Progenitor cell of endocrine pancreas (in vitro differentiated cells): ENCODE measurements around the gene GALNTL6. TPM values are rescaled to one million over a fixed set of nuclear protein-coding genes. Genes with fewer than 3 reads are reported as not detected.

ENCODE experiments used
- DNase-seq: peaks from one replicate; pipeline ENCODE4 v3.0.0; 2021; ENCODE audit warnings: low spot score; ENCODE audit not compliant: unreplicated experiment
- H3K27ac Mint-ChIP-seq: 2 replicates; pipeline ENCODE4 v1.8.0; 2021; ENCODE audit warnings: mild to moderate bottlenecking, moderate library complexity, mixed read lengths
- H3K27me3 Mint-ChIP-seq: 2 replicates; pipeline ENCODE4 v1.8.0; 2021; ENCODE audit warnings: mixed read lengths
- H3K36me3 Mint-ChIP-seq: 2 replicates; pipeline ENCODE4 v1.8.0; 2022; ENCODE audit warnings: mixed read lengths; ENCODE audit not compliant: insufficient read depth
- H3K4me1 Mint-ChIP-seq: 2 replicates; pipeline ENCODE4 v1.8.0; 2021; ENCODE audit warnings: low read depth, mixed read lengths
- H3K4me3 Mint-ChIP-seq: 2 replicates; pipeline ENCODE4 v1.8.0; 2021; ENCODE audit warnings: low read depth, mild to moderate bottlenecking, moderate library complexity, mixed read lengths
- H3K9me3 Mint-ChIP-seq: 2 replicates; pipeline ENCODE4 v1.8.0; 2021; ENCODE audit warnings: low read depth, mixed read lengths
- total RNA-seq: library from RNA; stranded (reverse); gene quantifications from 2 replicates; pipeline ENCODE4 v1.2.1, GENCODE V29; 2021
- TF ChIP-seq, protein P1 (sequence below): fragments of 200-600 bp; sonication (generic); IDR thresholded peaks from one replicate; pipeline ENCODE4 v1.5.0; 2021; ENCODE audit warnings: antibody characterized with exemption, mild to moderate bottlenecking; ENCODE audit not compliant: unreplicated experiment

The GALNTL6 gene
- total RNA-seq, 1 donor from 2014 or later = 0.14 TPM

DNA sequence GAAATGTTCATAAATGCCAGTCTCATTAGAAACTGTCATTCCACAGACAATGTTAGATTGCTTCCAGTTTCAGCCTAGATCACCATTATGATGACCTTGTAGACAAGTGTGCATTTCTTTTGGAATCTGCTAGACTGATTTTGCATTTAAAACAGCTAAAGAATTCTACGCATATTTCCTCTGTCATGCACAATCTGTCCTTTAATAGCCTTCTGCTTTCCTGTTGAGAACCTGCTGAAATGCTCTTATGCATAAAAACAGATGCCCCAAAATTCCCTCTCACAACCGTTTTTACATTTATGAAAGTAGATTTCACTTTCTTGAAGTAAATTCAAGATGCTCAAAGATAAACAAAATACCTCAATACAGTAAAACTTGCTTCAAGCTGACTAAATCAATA, 673.3 kb downstream of the GALNTL6 start:
- TF ChIP-seq, protein P1, sequence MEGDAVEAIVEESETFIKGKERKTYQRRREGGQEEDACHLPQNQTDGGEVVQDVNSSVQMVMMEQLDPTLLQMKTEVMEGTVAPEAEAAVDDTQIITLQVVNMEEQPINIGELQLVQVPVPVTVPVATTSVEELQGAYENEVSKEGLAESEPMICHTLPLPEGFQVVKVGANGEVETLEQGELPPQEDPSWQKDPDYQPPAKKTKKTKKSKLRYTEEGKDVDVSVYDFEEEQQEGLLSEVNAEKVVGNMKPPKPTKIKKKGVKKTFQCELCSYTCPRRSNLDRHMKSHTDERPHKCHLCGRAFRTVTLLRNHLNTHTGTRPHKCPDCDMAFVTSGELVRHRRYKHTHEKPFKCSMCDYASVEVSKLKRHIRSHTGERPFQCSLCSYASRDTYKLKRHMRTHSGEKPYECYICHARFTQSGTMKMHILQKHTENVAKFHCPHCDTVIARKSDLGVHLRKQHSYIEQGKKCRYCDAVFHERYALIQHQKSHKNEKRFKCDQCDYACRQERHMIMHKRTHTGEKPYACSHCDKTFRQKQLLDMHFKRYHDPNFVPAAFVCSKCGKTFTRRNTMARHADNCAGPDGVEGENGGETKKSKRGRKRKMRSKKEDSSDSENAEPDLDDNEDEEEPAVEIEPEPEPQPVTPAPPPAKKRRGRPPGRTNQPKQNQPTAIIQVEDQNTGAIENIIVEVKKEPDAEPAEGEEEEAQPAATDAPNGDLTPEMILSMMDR = no peak
- H3K36me3 Mint-ChIP-seq = no peaks in the 10 kb centered on the region
- H3K4me1 Mint-ChIP-seq = no peaks in the 10 kb centered on the region
- H3K4me3 Mint-ChIP-seq = no peak overlapping the region
- H3K27ac Mint-ChIP-seq = no peak overlapping the region
- H3K27me3 Mint-ChIP-seq = no peaks in the 10 kb centered on the region
- DNase-seq = no peak
- peaks cover 4% of the 10 kb centered on the region for H3K9me3 Mint-ChIP-seq

DNA sequence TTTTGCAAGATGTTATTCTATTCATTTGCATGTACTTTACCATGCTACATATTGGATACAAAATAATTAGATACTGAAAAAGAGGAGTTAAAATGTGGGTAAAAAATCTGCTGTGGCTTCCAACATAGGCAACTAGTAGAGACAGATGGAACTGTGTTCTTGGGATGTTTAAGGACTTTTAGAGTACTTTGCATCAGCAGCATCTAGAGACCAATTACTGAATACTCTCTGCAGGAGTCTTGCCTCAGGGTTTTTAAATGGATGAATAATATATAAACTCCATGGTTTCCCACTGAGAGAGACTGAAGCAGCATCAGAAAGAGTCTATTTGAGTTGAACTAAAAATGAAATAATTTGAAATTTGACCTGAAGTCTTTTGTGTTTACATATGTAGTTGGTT, 676.7 kb downstream of the GALNTL6 start:
- no peak overlapping the region for H3K27ac Mint-ChIP-seq
- H3K36me3 Mint-ChIP-seq = no peaks in the 10 kb centered on the region
- H3K9me3 Mint-ChIP-seq = no peaks in the 10 kb centered on the region
- no peak for DNase-seq
- peaks cover 3% of the 10 kb centered on the region for H3K4me1 Mint-ChIP-seq
- no peaks in the 10 kb centered on the region for H3K27me3 Mint-ChIP-seq
- no peak overlapping the region for H3K4me3 Mint-ChIP-seq
- TF ChIP-seq, protein P1 = no peak

DNA sequence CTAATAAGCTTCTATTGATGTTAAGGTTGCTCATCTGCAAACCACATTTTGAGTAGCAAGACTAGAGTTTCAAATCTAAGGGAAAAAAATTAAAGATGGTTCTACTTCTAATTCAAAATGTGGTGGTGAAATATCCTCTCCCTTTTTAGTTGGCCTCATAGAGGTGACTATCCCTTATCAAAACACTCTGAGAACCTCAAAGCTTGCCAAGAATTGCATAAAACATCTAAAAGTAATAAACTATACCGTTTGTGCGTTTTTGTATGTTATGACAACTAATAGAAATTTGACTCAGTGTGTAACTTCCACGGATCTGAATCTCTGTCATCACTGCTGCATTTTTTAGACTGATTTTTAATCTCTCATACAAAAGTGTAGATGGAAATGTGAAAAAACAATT, 682.6 kb downstream of the GALNTL6 start:
- no peaks in the 10 kb centered on the region for H3K9me3 Mint-ChIP-seq
- no peak overlapping the region for H3K27ac Mint-ChIP-seq
- no peak for DNase-seq
- no peaks in the 10 kb centered on the region for H3K36me3 Mint-ChIP-seq
- no peaks in the 10 kb centered on the region for H3K27me3 Mint-ChIP-seq
- TF ChIP-seq, protein P1 = no peak
- peaks cover 3% of the 10 kb centered on the region for H3K4me1 Mint-ChIP-seq
- H3K4me3 Mint-ChIP-seq = no peak overlapping the region

DNA sequence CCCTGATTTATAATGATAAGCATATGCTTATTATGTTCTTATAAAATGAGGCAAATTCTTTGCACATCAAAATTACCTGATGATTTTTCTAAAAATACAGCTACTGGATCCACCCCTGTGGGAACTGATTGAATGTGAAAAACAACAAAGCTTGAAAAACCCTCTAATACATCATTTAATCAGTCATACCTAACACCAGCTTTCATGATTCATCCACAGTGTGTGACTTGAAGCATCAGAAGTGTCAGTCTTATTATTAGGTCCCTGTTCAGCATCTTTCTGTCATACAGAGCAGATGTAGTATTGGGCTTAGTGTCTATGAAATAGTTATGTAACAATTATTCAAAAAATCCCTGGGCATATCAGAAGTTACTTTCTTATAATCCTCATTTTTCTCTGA, 684.1 kb downstream of the GALNTL6 start:
- Mint-ChIP-seq H3K36me3 (no peaks in the 10 kb centered on the region), H3K4me3 (no peak overlapping the region), H3K27me3 (no peaks in the 10 kb centered on the region), H3K27ac (no peak overlapping the region), H3K4me1 (peaks cover 3% of the 10 kb centered on the region), H3K9me3 (no peaks in the 10 kb centered on the region)
- TF ChIP-seq, protein P1 = no peak
- DNase-seq = no peak

DNA sequence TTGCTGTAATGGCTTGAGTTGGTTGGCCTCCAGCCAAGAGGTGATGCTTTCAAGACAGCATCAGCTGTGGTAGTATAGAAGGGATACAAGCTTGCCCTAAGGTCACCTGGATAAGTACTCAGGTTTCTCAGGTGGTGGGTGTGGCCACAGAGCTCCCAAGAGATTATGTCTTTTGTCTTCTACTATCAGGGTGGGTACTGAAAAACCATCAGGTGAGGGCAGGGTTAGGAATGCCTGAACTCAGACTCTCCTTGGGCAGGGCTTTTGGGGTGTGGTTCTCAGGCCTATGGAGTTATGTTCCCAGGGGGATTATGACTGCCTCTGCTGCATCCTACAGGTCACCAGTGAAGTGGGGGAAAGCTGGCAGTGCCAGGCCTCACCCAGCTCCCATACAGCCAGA, 700.8 kb downstream of the GALNTL6 start:
- TF ChIP-seq, protein P1 = no peak
- no peak for DNase-seq
- no peak overlapping the region for H3K4me3 Mint-ChIP-seq
- no peaks in the 10 kb centered on the region for H3K27me3 Mint-ChIP-seq
- H3K4me1 Mint-ChIP-seq = no peaks in the 10 kb centered on the region
- no peak overlapping the region for H3K27ac Mint-ChIP-seq
- no peaks in the 10 kb centered on the region for H3K36me3 Mint-ChIP-seq
- peaks cover 11% of the 10 kb centered on the region for H3K9me3 Mint-ChIP-seq

DNA sequence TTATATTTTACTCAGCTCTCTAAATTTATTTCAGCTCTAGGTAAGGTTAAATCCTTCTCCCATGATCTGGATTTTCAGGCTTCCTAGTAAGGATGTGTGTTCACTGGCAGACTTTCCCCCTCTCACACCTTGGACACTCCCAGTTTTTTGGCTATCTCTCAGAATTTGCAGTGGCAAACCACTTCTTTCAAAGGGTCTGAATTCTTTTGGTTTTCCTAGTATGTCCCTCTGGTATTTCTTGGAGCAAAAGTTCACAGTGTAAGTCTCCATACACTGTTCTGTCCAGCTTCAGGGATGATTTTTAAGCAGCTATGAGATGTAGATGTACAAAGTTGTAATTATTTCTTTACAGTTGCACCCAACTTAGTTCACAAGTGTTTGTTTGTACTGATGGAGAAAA, 701.6 kb downstream of the GALNTL6 start:
- Mint-ChIP-seq H3K27me3 (no peaks in the 10 kb centered on the region), H3K4me1 (no peaks in the 10 kb centered on the region), H3K36me3 (no peaks in the 10 kb centered on the region), H3K9me3 (peaks cover 11% of the 10 kb centered on the region), H3K4me3 (no peak overlapping the region), H3K27ac (no peak overlapping the region)
- no peak for DNase-seq
- TF ChIP-seq, protein P1 = no peak
